ENCODE data around the gene HHLA2.

GRCh38 chr3:108283006-108283405 is 13.3 kb upstream of the HHLA2 start:
- no peak for TF ChIP-seq POLR2AphosphoS5 (IDR thresholded peaks at IDR 0.05)
- no peak for TF ChIP-seq CTCF (IDR thresholded peaks at IDR 0.05)

Data from sigmoid colon (tissue), 4 donors.